ENCODE measurements around the gene BBS9. TPM values are rescaled to one million over a fixed set of nuclear protein-coding genes. Genes with fewer than 3 reads are reported as not detected.

BBS9 gene
- total RNA-seq, 1 donor from 2014 or later, result 28.4 TPM

DNA sequence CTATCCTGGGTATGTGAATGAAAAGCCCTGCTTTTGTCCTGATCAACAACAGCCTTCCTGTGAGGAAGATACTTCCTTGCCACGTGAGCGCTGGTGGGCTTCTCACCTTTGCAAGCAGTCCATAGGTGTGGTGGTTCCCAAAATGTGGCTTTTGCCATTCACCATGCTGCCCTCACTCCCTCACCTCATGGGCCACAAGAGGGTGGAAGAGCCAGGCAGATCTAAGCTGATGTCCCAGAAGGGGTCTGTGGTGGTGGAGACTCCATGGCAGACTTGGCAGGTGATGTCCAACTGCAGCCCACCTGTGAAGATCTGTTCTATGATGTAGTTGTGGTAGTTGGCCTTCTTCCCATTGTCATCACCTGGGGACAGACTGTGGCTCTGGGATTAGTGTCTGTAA lies 147.4 kb downstream of the BBS9 start:
- Histone ChIP-seq H3K4me3 (no peak overlapping the region), H3K9me3 (peaks cover 16% of the 10 kb centered on the region), H3K27ac (no peak overlapping the region), H3K36me3 (no peaks in the 10 kb centered on the region), H3K4me1 (no peaks in the 10 kb centered on the region), H3K27me3 (ENCODE audit: low read depth) (no peaks in the 10 kb centered on the region)
- TF ChIP-seq, protein P1, sequence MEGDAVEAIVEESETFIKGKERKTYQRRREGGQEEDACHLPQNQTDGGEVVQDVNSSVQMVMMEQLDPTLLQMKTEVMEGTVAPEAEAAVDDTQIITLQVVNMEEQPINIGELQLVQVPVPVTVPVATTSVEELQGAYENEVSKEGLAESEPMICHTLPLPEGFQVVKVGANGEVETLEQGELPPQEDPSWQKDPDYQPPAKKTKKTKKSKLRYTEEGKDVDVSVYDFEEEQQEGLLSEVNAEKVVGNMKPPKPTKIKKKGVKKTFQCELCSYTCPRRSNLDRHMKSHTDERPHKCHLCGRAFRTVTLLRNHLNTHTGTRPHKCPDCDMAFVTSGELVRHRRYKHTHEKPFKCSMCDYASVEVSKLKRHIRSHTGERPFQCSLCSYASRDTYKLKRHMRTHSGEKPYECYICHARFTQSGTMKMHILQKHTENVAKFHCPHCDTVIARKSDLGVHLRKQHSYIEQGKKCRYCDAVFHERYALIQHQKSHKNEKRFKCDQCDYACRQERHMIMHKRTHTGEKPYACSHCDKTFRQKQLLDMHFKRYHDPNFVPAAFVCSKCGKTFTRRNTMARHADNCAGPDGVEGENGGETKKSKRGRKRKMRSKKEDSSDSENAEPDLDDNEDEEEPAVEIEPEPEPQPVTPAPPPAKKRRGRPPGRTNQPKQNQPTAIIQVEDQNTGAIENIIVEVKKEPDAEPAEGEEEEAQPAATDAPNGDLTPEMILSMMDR (IDR thresholded peaks at IDR 0.05), result no peak
- intact Hi-C loops (cut with DNase I), result no loop called here
- no peak for ATAC-seq
- no peak for DNase-seq

GRCh38 chr7:33278095-33278494 lies 148.7 kb downstream of the BBS9 start:
- H3K9me3 ChIP-seq, result peaks cover 16% of the 10 kb centered on the region
- DNase-seq, result no peak
- TF ChIP-seq, protein P1 (IDR thresholded peaks at IDR 0.05), result no peak
- no peaks in the 10 kb centered on the region for H3K4me1 ChIP-seq
- H3K27ac ChIP-seq, result no peak overlapping the region
- H3K4me3 ChIP-seq, result no peak overlapping the region
- intact Hi-C loops (cut with DNase I), result no loop called here
- H3K27me3 ChIP-seq (ENCODE audit: low read depth), result no peaks in the 10 kb centered on the region
- H3K36me3 ChIP-seq, result no peaks in the 10 kb centered on the region
- ATAC-seq, result no peak

- Histone ChIP-seq H3K27ac (no peak overlapping the region), H3K36me3 (no peaks in the 10 kb centered on the region), H3K27me3 (ENCODE audit: low read depth) (no peaks in the 10 kb centered on the region), H3K4me3 (no peak overlapping the region), H3K4me1 (no peaks in the 10 kb centered on the region), H3K9me3 (no peaks in the 10 kb centered on the region)
- intact Hi-C loops (cut with DNase I), result no loop called here
- DNase-seq (no peak), ATAC-seq (no peak)
- TF ChIP-seq, protein P1 (IDR thresholded peaks at IDR 0.05), result no peak
Measured at GRCh38 chr7:33286501-33286900, 157.1 kb downstream of the BBS9 start.

GRCh38 chr7:33287738-33288137 lies 158.4 kb downstream of the BBS9 start:
- no peak overlapping the region for H3K4me3 ChIP-seq
- intact Hi-C loops (cut with DNase I), result no loop called here
- no peaks in the 10 kb centered on the region for H3K9me3 ChIP-seq
- no peaks in the 10 kb centered on the region for H3K27me3 ChIP-seq (ENCODE audit: low read depth)
- no peak for DNase-seq
- H3K4me1 ChIP-seq, result no peaks in the 10 kb centered on the region
- no peak overlapping the region for H3K27ac ChIP-seq
- ATAC-seq, result no peak
- TF ChIP-seq, protein P1 (IDR thresholded peaks at IDR 0.05), result no peak
- H3K36me3 ChIP-seq, result no peaks in the 10 kb centered on the region

DNA sequence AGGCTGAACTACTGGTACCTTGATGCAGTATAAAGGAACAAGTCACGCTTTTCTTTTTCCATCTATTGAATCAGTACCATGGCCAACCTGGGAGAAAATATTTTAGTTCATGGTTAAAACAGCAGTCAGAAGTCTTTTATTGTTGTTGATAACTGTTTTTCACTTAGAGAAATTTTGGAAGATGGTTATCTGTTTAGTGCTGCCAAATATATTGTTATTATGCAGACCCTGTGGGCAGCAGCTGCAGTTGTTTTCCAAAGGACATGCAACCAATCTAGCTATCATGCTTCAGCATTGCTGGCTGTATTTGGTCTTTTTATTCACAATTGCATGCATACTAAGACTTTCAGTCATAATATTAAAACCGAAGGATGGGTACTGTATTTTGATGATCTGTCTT lies 169.5 kb downstream of the BBS9 start:
- H3K4me1 ChIP-seq, result no peaks in the 10 kb centered on the region
- no peaks in the 10 kb centered on the region for H3K36me3 ChIP-seq
- TF ChIP-seq, protein P1 (IDR thresholded peaks at IDR 0.05), result no peak
- no peaks in the 10 kb centered on the region for H3K27me3 ChIP-seq (ENCODE audit: low read depth)
- H3K4me3 ChIP-seq, result no peak overlapping the region
- peaks cover 27% of the 10 kb centered on the region for H3K9me3 ChIP-seq
- intact Hi-C loops (cut with DNase I), result no loop called here
- DNase-seq (no peak), ATAC-seq (no peak)
- H3K27ac ChIP-seq, result no peak overlapping the region

GRCh38 chr7:33299425-33299824 lies 170.1 kb downstream of the BBS9 start:
- TF ChIP-seq, protein P1 (IDR thresholded peaks at IDR 0.05), result no peak
- no peak overlapping the region for H3K27ac ChIP-seq
- intact Hi-C loops (cut with DNase I), result no loop called here
- no peaks in the 10 kb centered on the region for H3K36me3 ChIP-seq
- no peaks in the 10 kb centered on the region for H3K4me1 ChIP-seq
- H3K9me3 ChIP-seq, result peaks cover 27% of the 10 kb centered on the region
- H3K27me3 ChIP-seq (ENCODE audit: low read depth), result no peaks in the 10 kb centered on the region
- H3K4me3 ChIP-seq, result no peak overlapping the region
- DNase-seq (no peak), ATAC-seq (no peak)
